MM.1S (cell line): ENCODE data around the gene ISG20.

Experiments
- CTCF ChIP-seq: fragments of 300-600 bp; sonication (generic); IDR thresholded peaks from 2 replicates; pipeline ENCODE4 v1.5.1; 2016; ENCODE audit warnings: antibody characterized with exemption, low read length, mixed read lengths
- EZH2 ChIP-seq: fragments of 300-600 bp; sonication (generic); optimal IDR thresholded peaks from 2 replicates; pipeline ENCODE3; 2017; ENCODE audit warnings: low read depth, mild to moderate bottlenecking, antibody characterized with exemption, low read length, mixed read lengths
- EZH2phosphoT487 ChIP-seq: fragments of 300-600 bp; sonication (generic); IDR thresholded peaks from 2 replicates; pipeline ENCODE4 v1.6.1; 2018; ENCODE audit warnings: antibody characterized with exemption, low read length

- no peak for TF ChIP-seq CTCF
- TF ChIP-seq EZH2 = no peak
- no peak for TF ChIP-seq EZH2phosphoT487
Observed at GRCh38 chr15:88607951-88608350, 30.9 kb upstream of the ISG20 start.
